H9 (cell line): ENCODE data around the gene ACOT8. TPM values are rescaled to one million over a fixed set of nuclear protein-coding genes. Genes with fewer than 3 reads are reported as not detected.

ENCODE experiments used
- DNase-seq: peaks from one replicate; pipeline ENCODE4 v3.0.0-alpha.2; 2017
- H2AFZ ChIP-seq: one replicate; pipeline ENCODE4 v1.6.1; 2013; ENCODE audit warnings: mild to moderate bottlenecking, low read length, control low read depth, moderate library complexity
- H2AK5ac ChIP-seq: 2 replicates; pipeline ENCODE4 v1.6.1; 2013; ENCODE audit warnings: low read length, control low read depth, mixed read lengths; ENCODE audit not compliant: insufficient read length
- H2BK120ac ChIP-seq: one replicate; pipeline ENCODE4 v1.6.1; 2013; ENCODE audit warnings: low read depth, mild to moderate bottlenecking, low read length, control low read depth, inconsistent platforms; ENCODE audit not compliant: poor library complexity, severe bottlenecking
- H2BK12ac ChIP-seq: 2 replicates; pipeline ENCODE4 v1.6.1; 2013; ENCODE audit warnings: low read length, control low read depth, mixed read lengths, low read depth; ENCODE audit not compliant: insufficient read length
- H2BK15ac ChIP-seq: 2 replicates; pipeline ENCODE4 v1.6.1; 2013; ENCODE audit warnings: low read depth, low read length, control low read depth
- H2BK20ac ChIP-seq: one replicate; pipeline ENCODE4 v1.6.1; 2013; ENCODE audit warnings: low read depth, mild to moderate bottlenecking, low read length, control low read depth, inconsistent platforms; ENCODE audit not compliant: poor library complexity, severe bottlenecking
- H2BK5ac ChIP-seq: 2 replicates; pipeline ENCODE4 v1.6.1; 2013; ENCODE audit warnings: low read length, control low read depth, mixed read lengths; ENCODE audit not compliant: insufficient read length
- H3K14ac ChIP-seq: 2 replicates; pipeline ENCODE4 v1.6.1; 2013; ENCODE audit warnings: low read length, control low read depth; ENCODE audit not compliant: insufficient read depth
- H3K18ac ChIP-seq: 2 replicates; pipeline ENCODE4 v1.6.1; 2013; ENCODE audit warnings: low read depth, mild to moderate bottlenecking, mixed read lengths, low read length, control low read depth; ENCODE audit not compliant: insufficient read length
- H3K23ac ChIP-seq: 2 replicates; pipeline ENCODE4 v1.6.1; 2013; ENCODE audit warnings: low read length, control low read depth, mixed read lengths, low read depth; ENCODE audit not compliant: insufficient read length
- H3K23me2 ChIP-seq: 2 replicates; pipeline ENCODE4 v1.6.1; 2013; ENCODE audit warnings: low read depth, mild to moderate bottlenecking, mixed read lengths, low read length, control low read depth; ENCODE audit not compliant: insufficient read length, poor library complexity, severe bottlenecking
- H3K27ac ChIP-seq: 2 replicates; pipeline ENCODE4 v1.5.1; 2013; ENCODE audit warnings: low read length, control low read depth, mixed read lengths, low read depth; ENCODE audit not compliant: insufficient read length
- H3K27me3 ChIP-seq: 2 replicates; pipeline ENCODE4 v1.6.1; 2013; ENCODE audit warnings: low read length, control low read depth, inconsistent platforms; ENCODE audit not compliant: insufficient read depth
- H3K4ac ChIP-seq: 2 replicates; pipeline ENCODE4 v1.6.1; 2013; ENCODE audit warnings: low read depth, mild to moderate bottlenecking, control low read depth, inconsistent platforms, low read length, moderate library complexity
- H3K4me1 ChIP-seq: 2 replicates; pipeline ENCODE4 v1.6.1; 2013; ENCODE audit warnings: low read length, control low read depth, inconsistent platforms; ENCODE audit not compliant: insufficient read depth
- H3K4me2 ChIP-seq: 2 replicates; pipeline ENCODE4 v1.6.1; 2013; ENCODE audit warnings: low read length, control low read depth, mixed read lengths; ENCODE audit not compliant: insufficient read length, insufficient read depth
- H3K56ac ChIP-seq: 2 replicates; pipeline ENCODE4 v1.6.1; 2013; ENCODE audit warnings: low read depth, mild to moderate bottlenecking, mixed read lengths, low read length, control low read depth; ENCODE audit not compliant: insufficient read length
- H3K79me1 ChIP-seq: 2 replicates; pipeline ENCODE4 v1.6.1; 2013; ENCODE audit warnings: low read depth, mild to moderate bottlenecking, moderate library complexity, low read length, control low read depth, inconsistent platforms; ENCODE audit not compliant: insufficient read depth, poor library complexity, severe bottlenecking
- H3K79me2 ChIP-seq: 2 replicates; pipeline ENCODE4 v1.6.1; 2013; ENCODE audit warnings: low read length, control low read depth, inconsistent platforms; ENCODE audit not compliant: insufficient read depth
- H3K9ac ChIP-seq: 2 replicates; pipeline ENCODE4 v1.6.1; 2013; ENCODE audit warnings: low read length, control low read depth, mixed read lengths; ENCODE audit not compliant: insufficient read length; ENCODE audit errors: extremely low read depth
- H3K9me3 ChIP-seq: one replicate; pipeline ENCODE4 v1.6.1; 2013; ENCODE audit warnings: low read depth, low read length, inconsistent platforms; ENCODE audit not compliant: control insufficient read depth
- H3T11ph ChIP-seq: one replicate; pipeline ENCODE4 v1.6.1; 2013; ENCODE audit warnings: mild to moderate bottlenecking, low read length, control low read depth, inconsistent platforms
- H4K20me1 ChIP-seq: one replicate; pipeline ENCODE4 v1.6.1; 2013; ENCODE audit not compliant: control insufficient read depth, insufficient read length, insufficient read depth
- H4K5ac ChIP-seq: 2 replicates; pipeline ENCODE4 v1.6.1; 2013; ENCODE audit warnings: low read depth, mild to moderate bottlenecking, mixed read lengths, low read length, control low read depth; ENCODE audit not compliant: insufficient read length
- H4K8ac ChIP-seq: replicated peaks from 2 replicates; pipeline ENCODE4 v1.6.1; 2013; ENCODE audit warnings: low read length, control low read depth, mixed read lengths, low read depth; ENCODE audit not compliant: insufficient read length
- H4K91ac ChIP-seq: 2 replicates; pipeline ENCODE4 v1.6.1; 2013; ENCODE audit warnings: low read depth, mild to moderate bottlenecking, moderate library complexity, mixed read lengths, low read length, control low read depth; ENCODE audit not compliant: insufficient read length
- H3K27ac Mint-ChIP-seq, 3 experiments: 2 replicates in 2 of 3; 3 replicates in 1 of 3; pipeline ENCODE4 v1.8.0; 2020 to 2021; ENCODE audit warnings: mixed read lengths in 3 of 3, mild to moderate bottlenecking in 1 of 3, moderate library complexity in 1 of 3
- H3K27me3 Mint-ChIP-seq: 2 replicates; pipeline ENCODE4 v1.8.0; 2021; ENCODE audit warnings: low read depth, mild to moderate bottlenecking, moderate library complexity, mixed read lengths
- H3K36me3 Mint-ChIP-seq, 3 experiments: 2 replicates in 2 of 3; 3 replicates in 1 of 3; pipeline ENCODE4 v1.8.0; 2020 to 2021; ENCODE audit warnings: low read depth in 3 of 3, mixed read lengths in 3 of 3; ENCODE audit not compliant: insufficient read depth in 1 of 3
- H3K4me1 Mint-ChIP-seq, 2 experiments: 2 replicates each; pipeline ENCODE4 v1.8.0; 2020; ENCODE audit warnings: mixed read lengths in 2 of 2
- H3K4me3 Mint-ChIP-seq, 2 experiments: 2 replicates in 1 of 2; 3 replicates in 1 of 2; pipeline ENCODE4 v1.8.0; 2020 to 2021; ENCODE audit warnings: mild to moderate bottlenecking in 2 of 2, mixed read lengths in 2 of 2, moderate library complexity in 1 of 2
- H3K9me3 Mint-ChIP-seq, 2 experiments: 2 replicates in 1 of 2; 3 replicates in 1 of 2; pipeline ENCODE4 v1.8.0; 2020; ENCODE audit warnings: mild to moderate bottlenecking in 2 of 2, mixed read lengths in 2 of 2, moderate library complexity in 1 of 2
- CTCF ChIP-seq: fragments of 200-600 bp; sonication (generic); conservative IDR thresholded peaks from 3 replicates; pipeline ENCODE4 v1.8.0; 2021; ENCODE audit warnings: antibody characterized with exemption, mild to moderate bottlenecking
- WGBS: extraction: QIAGEN DNeasy Blood & Tissue Kit; methylation state at CpG from one replicate; pipeline ENCODE4 v1.1.7; 2013; ENCODE audit warnings: missing lambda C conversion rate, low lambda C conversion rate, mixed read lengths; ENCODE audit not compliant: insufficient read length; ENCODE audit errors: extremely low coverage; 5-methylcytosine and 5-hydroxymethylcytosine counted together
- total RNA-seq: library from RNA; stranded (reverse); gene quantifications from 2 replicates; pipeline ENCODE4 v1.2.1, GENCODE V29; 2021

The ACOT8 gene
- total RNA-seq, 1 experiment from 2014 or later: 26.7 TPM

GRCh38 chr20:45833883-45834796 lies 23.1 kb downstream of the ACOT8 start:
- Histone ChIP-seq H3K18ac (peak overlapping the region; percentile 68), H4K20me1 (no peaks in the 10 kb centered on the region), H3K56ac (no peak overlapping the region), H3K27ac (no peak overlapping the region), H3K23me2 (peaks cover 9% of the 10 kb centered on the region), H3K4me1 (peaks cover 4% of the 10 kb centered on the region; the same call in 1 of the 2 replicates), H3K23ac (no peak overlapping the region), H3K79me2 (no peaks in the 10 kb centered on the region), H3K14ac (peak overlapping the region; percentile 78), H3K4ac (no peak overlapping the region), H2AK5ac (no peak overlapping the region), H4K8ac (no peak overlapping the region), H3K79me1 (peaks cover 5% of the 10 kb centered on the region), H3K9ac (peak overlapping the region; percentile 67), H2BK12ac (peak overlapping the region; percentile 17), H2BK20ac (no peak overlapping the region), H3K4me2 (peak overlapping the region; percentile 80), H3K9me3 (no peaks in the 10 kb centered on the region), H3K27me3 (no peaks in the 10 kb centered on the region), H4K5ac (no peak overlapping the region), H4K91ac (no peak overlapping the region), H2BK5ac (no peak overlapping the region), H3T11ph (no peak overlapping the region), H2AFZ (no peak overlapping the region), H2BK15ac (no peak overlapping the region), H2BK120ac (no peak overlapping the region)
- DNase-seq: peak; percentile 89
- H3K36me3 Mint-ChIP-seq: peaks cover 2 to 31% (median 29%) of the 10 kb centered on the region in 3 experiments; a peak in 6 of 7 replicates
- no peaks in the 10 kb centered on the region for H3K9me3 Mint-ChIP-seq
- peak overlapping the region; percentile 75 to 88 for H3K4me3 Mint-ChIP-seq
- no peak for TF ChIP-seq CTCF
- peaks cover 23 to 25% of the 10 kb centered on the region in 2 experiments for H3K4me1 Mint-ChIP-seq
- WGBS: no CpG with 5 or more reads among the region's 71 CpGs
- no peaks in the 10 kb centered on the region for H3K27me3 Mint-ChIP-seq
- H3K27ac Mint-ChIP-seq: peak overlapping the region in 1 of 3 experiments; percentile 52; a peak in 1 of 7 replicates
